LNCAP (cell line): ENCODE measurements around the gene DNER.

Experiments
- CTCF ChIP-seq: fragments of 450-650 bp; IDR thresholded peaks from 2 replicates; pipeline ENCODE4 v1.5.1; 2017; ENCODE audit warnings: mild to moderate bottlenecking

DNER gene

GRCh38 chr2:229519655-229520430 lies 194.5 kb downstream of the DNER start:
- no peak for TF ChIP-seq CTCF

GRCh38 chr2:229514273-229514895 lies 200.0 kb downstream of the DNER start:
- no peak for TF ChIP-seq CTCF

GRCh38 chr2:229511524-229511923 lies 202.8 kb downstream of the DNER start:
- TF ChIP-seq CTCF: no peak

GRCh38 chr2:229501051-229501794 lies 213.1 kb downstream of the DNER start:
- no peak for TF ChIP-seq CTCF

- TF ChIP-seq CTCF: no peak
These were observed 222.3 kb downstream of the DNER start for GRCh38 chr2:229492034-229492433.

- TF ChIP-seq CTCF: no peak
These were observed 224.2 kb downstream of the DNER start for GRCh38 chr2:229490167-229490566.

GRCh38 chr2:229489016-229489415 lies 225.3 kb downstream of the DNER start:
- no peak for TF ChIP-seq CTCF
